HepG2 (cell line): ENCODE results near the gene TTC16. TPM values are rescaled to one million over a fixed set of nuclear protein-coding genes. Genes with fewer than 3 reads are reported as not detected.

ENCODE experiments used
- ATAC-seq: fragments of 200-7000 bp; cut with Tn5 transposase; 3 replicates; pipeline ENCODE4 v1.9.1; 2020; ENCODE audit warnings: mild to moderate bottlenecking, moderate library complexity
- BruUV-seq: library from RNA; stranded (reverse); fragments of 400-500 nt; replicated peaks from 2 replicates; lab custom pipeline; 2021; lab: Mats Ljungman, UMichigan
- CTCF ChIA-PET: fragments of 300-600 bp; formaldehyde crosslinking; extraction: SDS; loops from one replicate; lab custom pipeline; 2021; ENCODE audit warnings: low total read pairs, inconsistent platforms, low intra/inter-chr PET ratio; lab: Yijun Ruan, JAX
- POLR2A ChIA-PET: fragments of 350-600 bp; sonication (Branson Sonifier 250); formaldehyde crosslinking; loops from one replicate; lab custom pipeline; 2020; ENCODE audit warnings: antibody characterized with exemption, inconsistent platforms; lab: Yijun Ruan, JAX
- DNase-seq: peaks from one replicate; pipeline ENCODE4 v3.0.0-alpha.2; 2015; ENCODE audit warnings: low spot score
- FAIRE-seq: peaks from 3 replicates; lab custom pipeline; 2011; peaks lifted over from hg19 to GRCh38; lab: Jason Lieb, UNC
- H2AFZ ChIP-seq: one replicate; pipeline ENCODE4 v1.6.1; 2011; ENCODE audit warnings: low read length, inconsistent platforms
- H3K27ac ChIP-seq: fragments of 300-600 bp; 3 replicates; pipeline ENCODE4 v1.8.0; 2011; ENCODE audit warnings: mixed run types, mild to moderate bottlenecking, mixed read lengths, low read length, inconsistent platforms; ENCODE audit not compliant: insufficient read depth; ENCODE audit errors: extremely low read length
- H3K27me3 ChIP-seq, 2 experiments: fragments of 200-600 bp in 1 of 2; 2 replicates in 1 of 2; 3 replicates in 1 of 2; pipeline versions ENCODE4 v1.6.0 to v1.8.0; 2011; ENCODE audit warnings: low read length in 2 of 2, mild to moderate bottlenecking in 2 of 2, moderate library complexity in 2 of 2, inconsistent platforms in 1 of 2; ENCODE audit not compliant: insufficient read depth in 2 of 2, control insufficient read depth in 1 of 2
- H3K36me3 ChIP-seq, 2 experiments: fragments of 200-600 bp in 1 of 2; replicated peaks in 1 of 2; 2 replicates in 1 of 2; 3 replicates in 1 of 2; pipeline versions ENCODE4 v1.5.1 to v1.8.0; 2011; ENCODE audit warnings: low read length in 2 of 2, inconsistent platforms in 1 of 2; ENCODE audit not compliant: insufficient read depth in 2 of 2, control insufficient read depth in 1 of 2
- H3K4me1 ChIP-seq: 2 replicates; pipeline ENCODE4 v1.5.1; 2012; ENCODE audit warnings: low read length, inconsistent platforms; ENCODE audit not compliant: insufficient read depth
- H3K4me2 ChIP-seq: 2 replicates; pipeline ENCODE4 v1.6.0; 2011; ENCODE audit warnings: low read depth, low read length, inconsistent platforms
- H3K4me3 ChIP-seq, 3 experiments: fragments of 200-600 bp in 1 of 3; sonication (generic), shearing (Covaris generic) in 1 of 3; replicated peaks in 1 of 3; 2 replicates each; pipeline ENCODE4 v1.5.1; 2011 to 2016; ENCODE audit warnings: low read length in 3 of 3, inconsistent platforms in 2 of 3, low read depth in 2 of 3, mild to moderate bottlenecking in 2 of 3, control low read depth in 1 of 3, mixed read lengths in 1 of 3; ENCODE audit not compliant: insufficient read depth in 1 of 3
- H3K79me2 ChIP-seq: one replicate; pipeline ENCODE4 v1.6.1; 2011; ENCODE audit warnings: low read length, inconsistent platforms; ENCODE audit not compliant: insufficient read depth
- H3K9ac ChIP-seq: 2 replicates; pipeline ENCODE4 v1.6.0; 2011; ENCODE audit warnings: mild to moderate bottlenecking, low read depth, low read length, inconsistent platforms; ENCODE audit not compliant: insufficient read depth
- H3K9me3 ChIP-seq: 2 replicates; pipeline ENCODE4 v1.5.1; 2012; ENCODE audit warnings: mild to moderate bottlenecking, low read length
- H4K20me1 ChIP-seq: 2 replicates; pipeline ENCODE4 v1.6.0; 2011; ENCODE audit warnings: inconsistent platforms, mild to moderate bottlenecking, low read length, moderate library complexity; ENCODE audit not compliant: insufficient read depth
- MTA1 ChIP-seq: sonication (generic); formaldehyde crosslinking; IDR thresholded peaks from 2 replicates; pipeline ENCODE4 v1.4.0; 2020; ENCODE audit warnings: missing genetic modification reagents, mild to moderate bottlenecking, borderline replicate concordance
- NBN ChIP-seq: fragments of 450-650 bp; conservative IDR thresholded peaks from 2 replicates; pipeline ENCODE4 v1.6.1; 2017
- SRY ChIP-seq: sonication (generic); formaldehyde crosslinking; IDR thresholded peaks from 2 replicates; pipeline ENCODE4 v1.8.0; 2022; ENCODE audit warnings: mild to moderate bottlenecking, missing genetic modification reagents
- ZNF569 ChIP-seq: sonication (generic); formaldehyde crosslinking; IDR thresholded peaks from 2 replicates; pipeline ENCODE4 v1.5.0; 2020; ENCODE audit warnings: mild to moderate bottlenecking, missing genetic modification reagents, moderate library complexity, borderline replicate concordance
- ZNF629 ChIP-seq: sonication (generic); formaldehyde crosslinking; conservative IDR thresholded peaks from 2 replicates; pipeline ENCODE4 v1.5.0; 2020; ENCODE audit warnings: missing genetic modification reagents
- ZNF644 ChIP-seq: IDR thresholded peaks from 2 replicates; pipeline ENCODE4 v1.6.1; 2016; ENCODE audit warnings: low read depth
- WGBS: methylation state at CpG from one replicate; pipeline ENCODE4 v1.1.6; 2017; ENCODE audit warnings: low lambda C conversion rate; 5-methylcytosine and 5-hydroxymethylcytosine counted together
- in situ Hi-C: cut with HindIII; loops from 2 replicates; pipeline ENCODE4 v1.10.0; 2017; ENCODE audit warnings: low pct_unique_long_range_greater_than_20kb; ENCODE audit not compliant: extremely low pct_ligation_motif_present
- intact Hi-C: fragments of 100-400 bp; cut with micrococcal nuclease; formaldehyde crosslinking; loops from one replicate; pipeline ENCODE4 v1.10.0; 2022; ENCODE audit not compliant: unreplicated experiment
- polyA plus RNA-seq, 8 experiments: library from polyadenylated mRNA; depleted of rRNA in 3 of 8; stranded (reverse) in 7 of 8; unstranded in 1 of 8; fragments of >200 nt; fragmentation: Illumina TruSeq in 4 of 8; extraction: Trizol in 4 of 8; gene quantifications; 2 replicates each; pipeline versions ENCODE4 v1.2.1 to v1.2.3, GENCODE V29; 2011 to 2016; ENCODE audit warnings: low read depth in 4 of 8, missing spikeins in 1 of 8, mixed read lengths in 1 of 8; ENCODE audit not compliant: insufficient read depth in 1 of 8
- total RNA-seq, 5 experiments: library from RNA; depleted of rRNA; stranded (reverse); fragments of >200 nt; fragmentation: Illumina TruSeq; extraction: Trizol; gene quantifications; 2 replicates each; pipeline ENCODE4 v1.2.3, GENCODE V29; 2016; ENCODE audit warnings: low read depth in 1 of 5
- TF ChIP-seq, protein P1 (sequence below), 2 experiments: fragments of 450-650 bp in 1 of 2; sonication (generic) in 1 of 2; formaldehyde crosslinking in 1 of 2; IDR thresholded peaks; 2 replicates each; pipeline versions ENCODE4 v1.6.1 to v1.8.0; 2016 to 2022; ENCODE audit warnings: antibody characterized with exemption in 1 of 2, mild to moderate bottlenecking in 1 of 2, missing genetic modification reagents in 1 of 2

The TTC16 gene
- total and polyA plus RNA-seq, 2 of the 13 experiments (the other 11 are each of a cell fraction or from before 2014, with no cell fraction given): not detected

DNA sequence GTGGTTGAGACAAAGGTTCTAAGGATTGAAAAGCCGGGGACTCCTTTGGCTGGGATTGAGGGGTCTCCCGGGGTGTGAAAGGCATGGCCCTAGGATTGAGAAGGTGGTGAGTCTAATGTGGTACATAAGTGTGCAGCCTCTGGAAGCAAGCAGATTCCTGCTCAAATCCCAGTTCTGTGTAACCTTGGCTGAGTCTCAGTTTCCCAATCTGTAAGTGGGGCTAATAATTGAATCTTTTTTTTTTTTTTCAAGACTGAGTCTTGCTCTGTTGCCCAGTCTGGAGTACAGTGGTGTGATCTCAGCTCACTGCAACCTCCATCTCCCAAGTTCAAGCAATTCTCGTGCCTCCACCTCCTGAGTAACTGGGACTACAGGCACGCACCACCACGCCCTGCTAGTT, 56.7 kb downstream of the TTC16 start:
- POLR2A ChIA-PET: no interaction called here
- no peaks in the 10 kb centered on the region for H3K9me3 ChIP-seq
- no peak overlapping the region for H3K9ac ChIP-seq
- H3K4me1 ChIP-seq: peaks cover 9% of the 10 kb centered on the region
- H3K4me3 ChIP-seq: no peak overlapping the region
- WGBS: 63% methylated on average over 5 of the region's 5 CpGs
- in situ Hi-C loops (no loop called here), intact Hi-C loops (no loop called here)
- H2AFZ ChIP-seq: no peak overlapping the region
- no peaks in the 10 kb centered on the region for H3K36me3 ChIP-seq
- no peaks in the 10 kb centered on the region for H3K79me2 ChIP-seq
- H3K27ac ChIP-seq: no peak overlapping the region
- H3K4me2 ChIP-seq: no peak overlapping the region
- no peak for DNase-seq
- peak; percentile 64 for TF ChIP-seq ZNF629 (CRISPR knock-in tag)
- no peak for TF ChIP-seq ZNF644
- no peak for ATAC-seq
- peaks cover 2 to 41% of the 10 kb centered on the region in 2 experiments; a peak in 3 of 5 replicates for H3K27me3 ChIP-seq
- H4K20me1 ChIP-seq: no peaks in the 10 kb centered on the region
- no peak for FAIRE-seq
- BruUV-seq: no TSS peak
- CTCF ChIA-PET: no interaction called here

DNA sequence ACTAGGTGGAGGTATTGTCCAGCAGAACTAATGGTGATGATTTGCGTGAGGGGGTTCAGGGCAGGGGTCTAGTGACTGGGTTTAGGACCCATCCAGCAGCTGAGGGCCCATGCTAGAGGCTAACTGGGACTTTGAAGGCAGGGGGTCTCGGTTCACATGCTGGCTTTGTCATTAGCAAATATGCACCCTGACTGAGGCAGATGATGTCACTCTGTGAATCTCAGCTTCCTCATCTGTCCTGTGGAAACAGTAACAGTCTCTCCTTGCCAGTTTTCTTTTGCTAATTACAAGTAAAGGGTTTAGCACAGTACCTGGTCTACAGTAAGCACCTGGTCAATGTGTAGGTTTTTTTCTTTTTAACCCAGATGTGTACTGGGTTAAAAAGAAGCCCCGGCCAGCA, 57.4 kb downstream of the TTC16 start:
- CTCF ChIA-PET: no interaction called here
- peaks cover 2 to 37% of the 10 kb centered on the region in 2 experiments; a peak in 3 of 5 replicates for H3K27me3 ChIP-seq
- H3K4me2 ChIP-seq: no peak overlapping the region
- no peaks in the 10 kb centered on the region for H3K9me3 ChIP-seq
- 28% methylated on average over 3 of the region's 3 CpGs for WGBS
- no peak overlapping the region for H3K27ac ChIP-seq
- BruUV-seq: no TSS peak
- H3K4me1 ChIP-seq: peaks cover 10% of the 10 kb centered on the region
- in situ Hi-C loops: no loop called here
- no peak overlapping the region for H3K4me3 ChIP-seq
- no peak for FAIRE-seq
- ATAC-seq: no peak
- POLR2A ChIA-PET: no interaction called here
- DNase-seq: no peak
- H2AFZ ChIP-seq: no peak overlapping the region
- H4K20me1 ChIP-seq: no peaks in the 10 kb centered on the region
- intact Hi-C loops: no loop called here
- H3K79me2 ChIP-seq: no peaks in the 10 kb centered on the region
- H3K36me3 ChIP-seq: no peaks in the 10 kb centered on the region
- no peak overlapping the region for H3K9ac ChIP-seq
- TF ChIP-seq SRY (no peak), MTA1 (CRISPR knock-in tag) (no peak), NBN (no peak), ZNF569 (CRISPR knock-in tag) (no peak)
- TF ChIP-seq, protein P1, sequence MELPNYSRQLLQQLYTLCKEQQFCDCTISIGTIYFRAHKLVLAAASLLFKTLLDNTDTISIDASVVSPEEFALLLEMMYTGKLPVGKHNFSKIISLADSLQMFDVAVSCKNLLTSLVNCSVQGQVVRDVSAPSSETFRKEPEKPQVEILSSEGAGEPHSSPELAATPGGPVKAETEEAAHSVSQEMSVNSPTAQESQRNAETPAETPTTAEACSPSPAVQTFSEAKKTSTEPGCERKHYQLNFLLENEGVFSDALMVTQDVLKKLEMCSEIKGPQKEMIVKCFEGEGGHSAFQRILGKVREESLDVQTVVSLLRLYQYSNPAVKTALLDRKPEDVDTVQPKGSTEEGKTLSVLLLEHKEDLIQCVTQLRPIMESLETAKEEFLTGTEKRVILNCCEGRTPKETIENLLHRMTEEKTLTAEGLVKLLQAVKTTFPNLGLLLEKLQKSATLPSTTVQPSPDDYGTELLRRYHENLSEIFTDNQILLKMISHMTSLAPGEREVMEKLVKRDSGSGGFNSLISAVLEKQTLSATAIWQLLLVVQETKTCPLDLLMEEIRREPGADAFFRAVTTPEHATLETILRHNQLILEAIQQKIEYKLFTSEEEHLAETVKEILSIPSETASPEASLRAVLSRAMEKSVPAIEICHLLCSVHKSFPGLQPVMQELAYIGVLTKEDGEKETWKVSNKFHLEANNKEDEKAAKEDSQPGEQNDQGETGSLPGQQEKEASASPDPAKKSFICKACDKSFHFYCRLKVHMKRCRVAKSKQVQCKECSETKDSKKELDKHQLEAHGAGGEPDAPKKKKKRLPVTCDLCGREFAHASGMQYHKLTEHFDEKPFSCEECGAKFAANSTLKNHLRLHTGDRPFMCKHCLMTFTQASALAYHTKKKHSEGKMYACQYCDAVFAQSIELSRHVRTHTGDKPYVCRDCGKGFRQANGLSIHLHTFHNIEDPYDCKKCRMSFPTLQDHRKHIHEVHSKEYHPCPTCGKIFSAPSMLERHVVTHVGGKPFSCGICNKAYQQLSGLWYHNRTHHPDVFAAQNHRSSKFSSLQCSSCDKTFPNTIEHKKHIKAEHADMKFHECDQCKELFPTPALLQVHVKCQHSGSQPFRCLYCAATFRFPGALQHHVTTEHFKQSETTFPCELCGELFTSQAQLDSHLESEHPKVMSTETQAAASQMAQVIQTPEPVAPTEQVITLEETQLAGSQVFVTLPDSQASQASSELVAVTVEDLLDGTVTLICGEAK (IDR thresholded peaks at IDR 0.05): no peak
- TF ChIP-seq, protein P1 (CRISPR knock-in tag; IDR thresholded peaks at IDR 0.05): no peak
